ENCODE results near the gene CHMP4A. TPM values are rescaled to one million over a fixed set of nuclear protein-coding genes. Genes with fewer than 3 reads are reported as not detected.

CHMP4A gene
- total and polyA plus RNA-seq, 9 of the 15 experiments (the other 6 are each of a cell fraction or from before 2014, with no cell fraction given), result 28.8 to 104 (median 52.7) TPM

DNA sequence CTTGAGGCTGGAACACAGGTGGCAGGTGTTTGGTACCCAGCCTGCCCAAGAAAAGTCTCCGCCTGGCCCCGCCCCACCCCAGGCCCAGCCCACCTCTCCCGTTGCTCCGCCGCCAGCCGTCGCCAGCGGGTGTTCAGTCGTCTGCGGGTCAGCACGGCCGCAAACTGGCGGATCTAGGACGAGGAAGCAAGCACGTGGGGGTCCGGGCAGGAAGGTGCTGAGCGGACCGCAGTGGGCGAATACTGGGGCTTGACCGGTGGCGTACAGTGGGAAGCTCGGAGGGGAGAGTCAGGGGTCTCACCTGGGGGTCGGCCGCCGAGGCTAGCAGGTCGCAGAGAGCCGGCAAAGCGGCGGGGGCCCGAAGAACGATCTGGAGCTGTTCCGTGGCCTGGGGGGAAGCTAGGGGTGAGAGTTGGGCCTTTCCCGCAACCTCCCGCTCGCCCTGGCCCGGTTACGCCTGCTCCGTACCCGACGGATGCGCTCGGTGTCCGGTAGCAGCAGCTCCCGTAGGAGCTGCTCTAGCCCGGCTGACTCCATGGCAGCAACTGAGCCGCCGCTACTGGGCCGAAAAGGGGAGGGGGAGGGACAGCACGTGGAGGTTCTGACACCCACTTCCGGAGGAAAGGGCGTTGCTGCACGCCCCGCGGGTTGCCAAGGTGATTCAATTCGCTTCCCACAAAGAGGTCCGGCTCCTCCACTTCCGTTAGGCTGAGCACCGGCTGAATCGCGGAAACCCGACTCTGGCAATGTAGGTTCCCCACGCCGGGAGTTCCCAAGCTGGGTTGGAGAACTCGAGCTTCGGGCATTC, 24.8 kb downstream of the CHMP4A start, which contains the start of gene IPO4 (continued):
- TF ChIP-seq TAF1 (IDR thresholded peaks at IDR 0.05; ENCODE audit: control insufficient read depth, extremely low read depth, insufficient read depth, low read length, severe bottlenecking) (peak; percentile 51), HCFC1 (IDR thresholded peaks at IDR 0.05; ENCODE audit: low read depth, low read length) (peak; percentile 87), BHLHE40 (IDR thresholded peaks at IDR 0.05; ENCODE audit: low read length) (peak; percentile 87), FOXA1 (IDR thresholded peaks at IDR 0.05; ENCODE audit: borderline replicate concordance) (no peak), FOSL1 (tag; conservative IDR thresholded peaks at IDR 0.05) (0 out of 2 replicates have a peak, but pooled peaks have one; percentile 20), TAL1 (IDR thresholded peaks at IDR 0.05) (no peak), TEAD4 (IDR thresholded peaks at IDR 0.05; ENCODE audit: low read length) (peak; percentile 58), TEAD4 (CRISPR knock-in tag; IDR thresholded peaks at IDR 0.05; ENCODE audit: borderline replicate concordance) (no peak), SMAD1 (IDR thresholded peaks at IDR 0.05; ENCODE audit: low read depth, low read length, partially characterized antibody) (peak; percentile 28), HNRNPH1 (optimal IDR thresholded peaks at IDR 0.05; ENCODE audit: low read depth, low read length) (no peak), CHD2 (IDR thresholded peaks at IDR 0.05; ENCODE audit: low read depth, low read length) (peak; percentile 57), SPI1 (IDR thresholded peaks at IDR 0.05; ENCODE audit: borderline replicate concordance, low read depth, low read length) (peak; percentile 43; the same call in 1 of the 2 replicates), BRF1 (IDR thresholded peaks at IDR 0.05; ENCODE audit: borderline replicate concordance, extremely low read depth, insufficient read length) (no peak), ETV5 (CRISPR knock-in tag; IDR thresholded peaks at IDR 0.05; ENCODE audit: low read depth) (peak; percentile 73; the same call in 1 of the 2 replicates), JUNB (CRISPR knock-in tag; conservative IDR thresholded peaks at IDR 0.05) (no peak), POLR2AphosphoS5 (IDR thresholded peaks at IDR 0.05; ENCODE audit: control insufficient read depth, insufficient read depth, low read depth, low read length) (peak; percentile 58; the same call in 1 of the 2 replicates), ZNF274 (IDR thresholded peaks at IDR 0.05; ENCODE audit: borderline replicate concordance, low read depth, low read length) (no peak), TBP (optimal IDR thresholded peaks at IDR 0.05; ENCODE audit: low read depth, low read length) (peak; percentile 66), CBFA2T2 (conservative IDR thresholded peaks at IDR 0.05) (no peak), POLR2G (IDR thresholded peaks at IDR 0.05; ENCODE audit: low read depth, low read length) (peak; percentile 95)
- TF ChIP-seq, protein P1, sequence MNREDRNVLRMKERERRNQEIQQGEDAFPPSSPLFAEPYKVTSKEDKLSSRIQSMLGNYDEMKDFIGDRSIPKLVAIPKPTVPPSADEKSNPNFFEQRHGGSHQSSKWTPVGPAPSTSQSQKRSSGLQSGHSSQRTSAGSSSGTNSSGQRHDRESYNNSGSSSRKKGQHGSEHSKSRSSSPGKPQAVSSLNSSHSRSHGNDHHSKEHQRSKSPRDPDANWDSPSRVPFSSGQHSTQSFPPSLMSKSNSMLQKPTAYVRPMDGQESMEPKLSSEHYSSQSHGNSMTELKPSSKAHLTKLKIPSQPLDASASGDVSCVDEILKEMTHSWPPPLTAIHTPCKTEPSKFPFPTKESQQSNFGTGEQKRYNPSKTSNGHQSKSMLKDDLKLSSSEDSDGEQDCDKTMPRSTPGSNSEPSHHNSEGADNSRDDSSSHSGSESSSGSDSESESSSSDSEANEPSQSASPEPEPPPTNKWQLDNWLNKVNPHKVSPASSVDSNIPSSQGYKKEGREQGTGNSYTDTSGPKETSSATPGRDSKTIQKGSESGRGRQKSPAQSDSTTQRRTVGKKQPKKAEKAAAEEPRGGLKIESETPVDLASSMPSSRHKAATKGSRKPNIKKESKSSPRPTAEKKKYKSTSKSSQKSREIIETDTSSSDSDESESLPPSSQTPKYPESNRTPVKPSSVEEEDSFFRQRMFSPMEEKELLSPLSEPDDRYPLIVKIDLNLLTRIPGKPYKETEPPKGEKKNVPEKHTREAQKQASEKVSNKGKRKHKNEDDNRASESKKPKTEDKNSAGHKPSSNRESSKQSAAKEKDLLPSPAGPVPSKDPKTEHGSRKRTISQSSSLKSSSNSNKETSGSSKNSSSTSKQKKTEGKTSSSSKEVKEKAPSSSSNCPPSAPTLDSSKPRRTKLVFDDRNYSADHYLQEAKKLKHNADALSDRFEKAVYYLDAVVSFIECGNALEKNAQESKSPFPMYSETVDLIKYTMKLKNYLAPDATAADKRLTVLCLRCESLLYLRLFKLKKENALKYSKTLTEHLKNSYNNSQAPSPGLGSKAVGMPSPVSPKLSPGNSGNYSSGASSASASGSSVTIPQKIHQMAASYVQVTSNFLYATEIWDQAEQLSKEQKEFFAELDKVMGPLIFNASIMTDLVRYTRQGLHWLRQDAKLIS (CRISPR knock-in tag; IDR thresholded peaks at IDR 0.05), result peak; percentile 16; the same call in 1 of the 2 replicates

All from K562 (cell line).